GM18909 (cell line): ENCODE data around the gene ZNF678.
"Not testable (repeated sequence)": the region's sequence is repeated elsewhere in the genome, so short reads cannot be mapped to it uniquely, and the experiment has no call there.

Experiments used
- ATAC-seq: cut with Tn5 transposase; IDR thresholded peaks from one replicate; pipeline ENCODE4 v1.9.1; 2021; ENCODE audit warnings: mild to moderate bottlenecking; ENCODE audit not compliant: unreplicated experiment, poor library complexity

The ZNF678 gene

GRCh38 chr1:227707846-227708245 lies 144.5 kb downstream of the ZNF678 start:
- ATAC-seq: no peak

- no peak for ATAC-seq
Observed at GRCh38 chr1:227709451-227709850, 146.1 kb downstream of the ZNF678 start.

GRCh38 chr1:227710474-227710873 lies 147.1 kb downstream of the ZNF678 start:
- not testable (repeated sequence) for ATAC-seq

GRCh38 chr1:227712648-227713047 lies 149.3 kb downstream of the ZNF678 start:
- ATAC-seq: no peak

GRCh38 chr1:227718932-227719331 lies 155.6 kb downstream of the ZNF678 start:
- ATAC-seq: no peak

- no peak for ATAC-seq
Observed at GRCh38 chr1:227723474-227723873, 160.1 kb downstream of the ZNF678 start.

GRCh38 chr1:227725046-227725445 lies 161.7 kb downstream of the ZNF678 start:
- no peak for ATAC-seq

GRCh38 chr1:227726318-227726717 lies 163.0 kb downstream of the ZNF678 start:
- no peak for ATAC-seq
